Measurements from ENCODE around the gene MFAP3L. TPM values are rescaled to one million over a fixed set of nuclear protein-coding genes. Genes with fewer than 3 reads are reported as not detected.

MFAP3L gene
- total RNA-seq, 1 experiment from 2014 or later = 5.1 TPM

GRCh38 chr4:170030121-170030520, 3.9 kb upstream of the MFAP3L start:
- Histone ChIP-seq H4K8ac (replicated peaks; ENCODE audit: insufficient read length, low read depth, low read length) (no peak overlapping the region), H3K4me2 (ENCODE audit: insufficient read depth, insufficient read length, low read length) (no peak overlapping the region), H2AK5ac (ENCODE audit: insufficient read length, low read length) (no peak overlapping the region), H4K5ac (ENCODE audit: insufficient read length, low read depth, low read length) (no peak overlapping the region), H3K56ac (ENCODE audit: insufficient read length, low read depth, low read length) (no peak overlapping the region), H2BK120ac (ENCODE audit: low read depth, low read length, poor library complexity, severe bottlenecking) (no peak overlapping the region), H3K79me2 (ENCODE audit: insufficient read depth, low read length) (no peaks in the 10 kb centered on the region), H4K91ac (ENCODE audit: insufficient read length, low read depth, low read length) (no peak overlapping the region), H2AFZ (ENCODE audit: low read length) (no peak overlapping the region), H3K4me1 (ENCODE audit: insufficient read depth, low read length) (no peaks in the 10 kb centered on the region), H3K23ac (ENCODE audit: insufficient read length, low read depth, low read length) (no peak overlapping the region), H3K23me2 (ENCODE audit: insufficient read length, low read depth, low read length, poor library complexity, severe bottlenecking) (peaks cover 13% of the 10 kb centered on the region), H4K20me1 (ENCODE audit: control insufficient read depth, insufficient read depth, insufficient read length) (no peaks in the 10 kb centered on the region), H3K4ac (ENCODE audit: low read depth, low read length) (no peak overlapping the region), H3K14ac (ENCODE audit: insufficient read depth, low read length) (no peak overlapping the region), H3T11ph (ENCODE audit: low read length) (no peak overlapping the region), H2BK20ac (ENCODE audit: low read depth, low read length, poor library complexity, severe bottlenecking) (no peak overlapping the region), H3K79me1 (ENCODE audit: insufficient read depth, low read depth, low read length, poor library complexity, severe bottlenecking) (no peaks in the 10 kb centered on the region), H2BK5ac (ENCODE audit: insufficient read length, low read length) (no peak overlapping the region), H2BK15ac (ENCODE audit: low read depth, low read length) (no peak overlapping the region), H3K27me3 (ENCODE audit: insufficient read depth, low read length) (peaks cover 3% of the 10 kb centered on the region; the same call in 1 of the 2 replicates), H3K9me3 (ENCODE audit: control insufficient read depth, low read depth, low read length) (no peaks in the 10 kb centered on the region), H3K18ac (ENCODE audit: insufficient read length, low read depth, low read length) (no peak overlapping the region), H2BK12ac (ENCODE audit: insufficient read length, low read depth, low read length) (no peak overlapping the region), H3K9ac (ENCODE audit: extremely low read depth, insufficient read length, low read length) (no peak overlapping the region), H3K27ac (ENCODE audit: insufficient read length, low read depth, low read length) (no peak overlapping the region)
- no peaks in the 10 kb centered on the region; a peak in 2 of 7 replicates for H3K36me3 Mint-ChIP-seq (ENCODE audit: insufficient read depth in 1 of 3, low read depth in 3 of 3)
- no peak for TF ChIP-seq CTCF (conservative IDR thresholded peaks at IDR 0.05)
- peaks cover 14 to 15% of the 10 kb centered on the region in 2 experiments for H3K4me1 Mint-ChIP-seq
- no peak for DNase-seq
- H3K4me3 Mint-ChIP-seq = no peak overlapping the region
- peaks cover 36% of the 10 kb centered on the region for H3K27me3 Mint-ChIP-seq (ENCODE audit: low read depth)
- H3K27ac Mint-ChIP-seq = no peak overlapping the region
- H3K9me3 Mint-ChIP-seq = peaks cover 4 to 10% of the 10 kb centered on the region in 2 experiments; a peak in 3 of 5 replicates
- no CpG with 5 or more reads among the region's 1 CpG for WGBS (ENCODE audit: extremely low coverage, insufficient read length, low lambda C conversion rate)

Measured in H9 (cell line).